Hypothalamus (tissue), 51 donors: Measurements from ENCODE around the gene ELAVL3.
"Not testable (repeated sequence)": the region's sequence is repeated elsewhere in the genome, so short reads cannot be mapped to it uniquely, and the experiment has no call there.

Experiments
- DNase-seq, 51 donors: peaks; one replicate each; lab custom pipeline; 2025; lab: John Stamatoyannopoulos, UW

Gene ELAVL3

GRCh38 chr19:11446652-11447301 lies 34.1 kb downstream of the ELAVL3 start:
- DNase-seq = peak in 50 of 51 donors; percentile 21 to 92 (median 72)

GRCh38 chr19:11446271-11446651 lies 34.6 kb downstream of the ELAVL3 start:
- peak in 4 of 51 donors; percentile 31 to 41 (median 37) for DNase-seq

- no peak for DNase-seq
Measured at GRCh38 chr19:11445141-11445540, 35.7 kb downstream of the ELAVL3 start.

GRCh38 chr19:11444059-11444458 lies 36.8 kb downstream of the ELAVL3 start:
- no peak for DNase-seq

GRCh38 chr19:11437955-11438354 lies 42.9 kb downstream of the ELAVL3 start:
- DNase-seq = no peak

GRCh38 chr19:11435833-11436313 lies 45.0 kb downstream of the ELAVL3 start:
- peak in 1 of 51 donors; percentile 15 for DNase-seq

- peak; percentile 82 to 100 (median 100) for DNase-seq
Measured at GRCh38 chr19:11435057-11435832, 45.6 kb downstream of the ELAVL3 start, which contains the start of the genes ODAD3 and PRKCSH. Gene ODAD3 (minus strand): TSS chr19:11435121. CDS start chr19:11435016, 105 bp downstream. Gene PRKCSH (plus strand): TSS chr19:11435635. CDS start chr19:11436118, 483 bp downstream.

- DNase-seq = no peak
Measured at GRCh38 chr19:11434703-11435056, 46.2 kb downstream of the ELAVL3 start.

- DNase-seq = not testable (repeated sequence)
Measured at GRCh38 chr19:11433526-11433925, 47.3 kb downstream of the ELAVL3 start.

GRCh38 chr19:11426656-11427055 lies 54.2 kb downstream of the ELAVL3 start:
- DNase-seq = no peak

GRCh38 chr19:11425719-11426457 lies 55.0 kb downstream of the ELAVL3 start:
- DNase-seq = no peak

GRCh38 chr19:11423791-11424181 lies 57.1 kb downstream of the ELAVL3 start:
- DNase-seq = no peak

GRCh38 chr19:11423164-11423790 lies 57.6 kb downstream of the ELAVL3 start:
- DNase-seq = no peak

GRCh38 chr19:11422163-11423065 lies 58.4 kb downstream of the ELAVL3 start:
- peak in 25 of 51 donors; percentile 6 to 60 (median 25) for DNase-seq

- peak in 5 of 51 donors; percentile 4 to 22 (median 11) for DNase-seq
Measured at GRCh38 chr19:11421371-11422098, 59.3 kb downstream of the ELAVL3 start.

GRCh38 chr19:11420429-11421370 lies 60.1 kb downstream of the ELAVL3 start:
- DNase-seq = peak in 14 of 51 donors; percentile 3 to 39 (median 12)
